GM19463 (cell line): ENCODE measurements around the gene GPR39.

ENCODE experiments used
- ATAC-seq: cut with Tn5 transposase; IDR thresholded peaks from one replicate; pipeline ENCODE4 v1.9.1; 2021; ENCODE audit warnings: mild to moderate bottlenecking, moderate library complexity; ENCODE audit not compliant: unreplicated experiment

Gene GPR39

GRCh38 chr2:132597831-132598230, 181.2 kb downstream of the GPR39 start:
- ATAC-seq = no peak

DNA sequence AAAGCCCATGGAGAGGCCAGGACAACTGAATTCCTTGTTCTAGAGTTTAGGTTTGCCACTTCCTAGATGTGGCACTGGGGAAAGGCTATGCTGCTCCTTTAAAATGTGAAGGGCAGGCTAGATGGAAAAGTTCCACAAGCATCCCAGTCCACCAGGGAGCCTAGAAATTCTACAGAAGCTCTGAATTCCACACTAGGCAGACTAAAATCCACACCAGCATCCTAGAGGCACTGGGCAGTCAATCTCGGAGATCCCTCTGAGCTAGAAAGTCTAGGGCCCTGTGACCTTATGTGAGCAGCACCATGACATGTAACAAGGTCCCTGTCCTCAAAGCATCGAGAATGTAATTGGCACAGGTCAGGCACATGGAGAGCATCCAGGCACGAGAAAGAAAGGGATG, 181.9 kb downstream of the GPR39 start:
- ATAC-seq = no peak

GRCh38 chr2:132599556-132599955, 183.0 kb downstream of the GPR39 start:
- ATAC-seq = no peak

DNA sequence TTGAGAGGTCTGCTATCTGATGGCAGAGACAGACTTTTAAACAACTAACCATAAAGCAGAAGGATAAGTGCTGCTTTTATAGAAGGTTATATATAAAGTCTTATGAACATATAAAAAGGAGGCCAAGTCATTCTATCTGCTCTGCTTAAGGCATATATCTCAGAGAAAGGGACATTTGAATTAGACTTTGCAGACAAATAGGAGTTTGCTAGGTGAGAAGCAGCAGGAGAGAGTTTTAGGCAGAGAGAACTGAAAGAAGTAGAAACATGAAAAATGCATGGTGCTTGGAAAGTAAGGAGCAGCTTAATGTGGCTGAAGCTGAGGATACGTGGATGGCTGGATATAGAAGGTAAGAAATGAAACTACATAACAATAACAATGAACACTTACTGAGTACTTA, 188.0 kb downstream of the GPR39 start:
- no peak for ATAC-seq

GRCh38 chr2:132605236-132606180, 188.9 kb downstream of the GPR39 start:
- ATAC-seq = no peak

DNA sequence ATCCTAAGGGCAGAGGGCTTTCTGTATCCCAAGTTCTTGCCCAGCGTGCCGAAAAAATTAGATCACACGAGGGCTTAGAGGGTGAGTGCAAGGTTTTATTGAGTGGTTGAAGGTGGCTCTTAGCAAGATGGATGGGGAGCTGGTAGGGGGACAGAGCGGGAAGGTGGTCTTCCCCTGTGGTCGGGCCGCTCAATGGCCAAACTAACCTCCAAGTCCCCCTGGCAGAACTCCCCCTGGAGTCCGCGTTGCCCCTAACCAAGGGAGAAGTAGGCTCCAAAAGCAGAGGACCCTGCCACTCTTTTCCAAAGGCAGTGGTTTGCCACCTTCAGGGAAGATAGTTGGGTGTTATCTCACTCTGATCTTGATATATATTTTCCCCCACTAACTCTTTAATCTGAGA, 190.0 kb downstream of the GPR39 start:
- no peak for ATAC-seq

DNA sequence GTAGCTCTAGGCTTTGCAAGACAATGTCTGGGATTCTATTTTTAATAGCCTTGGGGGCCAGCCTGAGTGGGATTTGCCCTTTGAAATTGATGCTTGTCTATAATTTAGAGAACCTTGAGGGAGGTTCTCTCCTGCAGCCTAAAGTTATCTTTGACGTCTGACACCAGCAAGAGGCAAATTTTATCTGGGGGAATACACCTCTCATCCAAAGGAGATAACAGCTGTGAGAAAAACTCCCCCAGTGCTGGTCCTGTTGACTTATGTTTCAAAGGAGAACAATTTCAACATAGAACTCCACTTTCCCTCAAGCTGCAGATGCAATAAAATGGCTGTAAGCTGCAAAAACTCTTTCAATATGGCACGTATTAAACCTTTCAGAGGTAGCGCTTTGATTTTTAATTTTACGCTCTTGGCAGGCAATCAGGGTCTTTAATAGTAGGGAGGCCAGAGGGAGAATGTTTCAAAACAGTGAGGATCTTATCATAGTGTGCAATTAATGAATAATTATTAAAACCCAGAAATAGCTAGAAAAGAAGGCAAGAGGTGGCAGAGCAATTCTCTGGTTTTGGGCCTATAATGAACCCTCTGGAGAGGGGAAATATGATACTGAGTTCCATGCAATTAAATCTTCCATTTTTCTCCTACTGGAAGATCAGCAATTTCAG, 191.0 kb downstream of the GPR39 start:
- ATAC-seq = no peak

- ATAC-seq = no peak
Measured at GRCh38 chr2:132608311-132608710, 191.7 kb downstream of the GPR39 start.

DNA sequence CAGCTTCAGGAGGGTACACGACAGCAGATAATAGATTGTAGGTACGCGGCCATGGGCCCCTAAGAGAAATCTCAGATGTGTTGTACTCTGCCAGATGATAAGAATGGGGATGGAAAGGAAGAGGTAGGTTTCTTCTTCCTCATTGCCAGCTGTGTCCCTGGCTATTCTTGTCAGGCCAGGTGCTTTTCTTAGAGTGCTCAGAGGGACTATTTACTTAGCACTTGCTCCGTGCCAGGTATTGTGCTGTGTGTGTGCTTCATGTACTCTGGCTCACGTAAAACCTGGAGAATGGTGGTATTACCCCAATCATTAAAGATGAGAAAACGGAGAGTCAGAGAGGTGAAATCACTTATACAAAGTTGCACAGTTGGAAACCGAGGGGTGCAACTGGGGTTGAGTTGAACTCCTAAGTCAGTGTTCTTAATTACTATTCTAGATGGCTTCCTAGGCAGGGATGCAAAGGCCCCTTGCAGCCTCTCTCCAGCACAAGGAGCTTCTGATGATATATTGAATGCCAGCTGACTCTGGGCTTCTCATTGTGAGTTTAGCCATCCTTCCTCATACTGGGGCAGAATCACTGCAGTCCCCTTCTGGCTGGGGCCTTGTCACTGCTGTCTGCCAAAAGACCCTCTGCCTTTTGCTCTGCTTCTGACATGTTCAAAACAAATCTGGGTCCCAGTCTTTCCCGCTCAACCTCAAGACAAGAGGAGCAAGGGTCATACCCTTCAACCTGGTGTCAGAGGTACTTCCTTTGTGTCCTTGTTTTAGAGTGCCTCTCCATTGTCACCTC, 192.7 kb downstream of the GPR39 start:
- no peak for ATAC-seq

GRCh38 chr2:132611719-132612118, 195.1 kb downstream of the GPR39 start:
- ATAC-seq = no peak

DNA sequence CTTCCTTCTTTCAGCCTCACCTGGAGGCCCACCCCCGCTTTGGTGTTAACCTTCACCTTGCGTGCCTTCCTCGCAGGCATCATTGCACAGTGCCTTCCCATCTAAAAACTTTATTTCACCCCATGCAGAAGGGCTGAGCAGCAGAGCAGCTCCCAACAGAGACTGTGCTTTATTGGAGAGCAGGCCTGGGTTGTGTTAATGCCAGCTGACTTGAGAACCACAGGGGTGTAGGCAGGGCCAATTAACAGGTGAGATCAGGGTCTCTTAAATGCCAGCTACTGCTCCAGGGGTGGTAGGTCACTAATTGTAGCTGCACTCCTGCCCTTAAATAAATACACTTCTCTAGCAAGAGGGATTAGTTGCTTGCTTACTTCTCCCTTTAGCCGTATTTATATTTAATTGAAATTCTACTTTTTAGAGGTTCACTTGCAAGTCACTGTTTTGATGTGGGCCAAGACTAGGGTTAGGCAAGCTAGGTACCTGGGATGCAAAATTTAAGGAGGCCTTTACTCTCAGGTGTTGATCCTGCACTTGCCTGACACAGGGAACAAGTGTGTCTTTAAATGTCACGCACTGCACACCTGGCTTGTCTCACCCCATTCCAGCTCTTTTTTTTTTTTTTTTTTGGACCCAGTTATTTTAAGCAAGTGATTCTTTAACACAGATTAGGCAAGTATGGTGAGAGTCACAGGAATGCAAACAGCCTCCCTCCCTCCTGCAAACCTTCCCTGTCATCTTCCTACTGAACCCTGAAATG, 198.9 kb downstream of the GPR39 start:
- no peak for ATAC-seq

DNA sequence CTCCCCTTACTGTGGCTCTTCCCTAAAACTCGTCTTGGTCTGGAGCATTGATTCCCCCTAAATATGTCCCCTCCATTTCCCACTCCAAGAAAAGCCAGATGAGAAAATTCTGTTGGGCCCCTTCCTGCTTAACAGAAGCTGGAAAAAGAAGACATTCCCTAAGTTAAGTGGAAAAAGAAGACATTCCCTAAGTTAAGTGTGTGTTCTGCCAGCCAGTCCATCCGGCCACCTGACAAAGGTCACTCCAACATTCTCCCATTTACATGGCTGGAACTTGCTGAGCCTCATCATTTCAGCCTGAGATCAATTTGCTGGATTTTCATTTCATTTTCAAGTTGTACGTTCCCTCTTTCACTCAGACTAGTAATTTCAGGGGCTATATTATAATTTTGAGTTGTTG, 201.4 kb downstream of the GPR39 start:
- no peak for ATAC-seq

- no peak for ATAC-seq
Measured at GRCh38 chr2:132618734-132619133, 202.1 kb downstream of the GPR39 start.

- ATAC-seq = no peak
Measured at GRCh38 chr2:132620115-132620514, 203.5 kb downstream of the GPR39 start.

GRCh38 chr2:132621131-132621875, 204.7 kb downstream of the GPR39 start:
- ATAC-seq = no peak

GRCh38 chr2:132623096-132623839, 206.7 kb downstream of the GPR39 start:
- ATAC-seq = no peak

GRCh38 chr2:132627536-132627935, 210.9 kb downstream of the GPR39 start:
- ATAC-seq = no peak

DNA sequence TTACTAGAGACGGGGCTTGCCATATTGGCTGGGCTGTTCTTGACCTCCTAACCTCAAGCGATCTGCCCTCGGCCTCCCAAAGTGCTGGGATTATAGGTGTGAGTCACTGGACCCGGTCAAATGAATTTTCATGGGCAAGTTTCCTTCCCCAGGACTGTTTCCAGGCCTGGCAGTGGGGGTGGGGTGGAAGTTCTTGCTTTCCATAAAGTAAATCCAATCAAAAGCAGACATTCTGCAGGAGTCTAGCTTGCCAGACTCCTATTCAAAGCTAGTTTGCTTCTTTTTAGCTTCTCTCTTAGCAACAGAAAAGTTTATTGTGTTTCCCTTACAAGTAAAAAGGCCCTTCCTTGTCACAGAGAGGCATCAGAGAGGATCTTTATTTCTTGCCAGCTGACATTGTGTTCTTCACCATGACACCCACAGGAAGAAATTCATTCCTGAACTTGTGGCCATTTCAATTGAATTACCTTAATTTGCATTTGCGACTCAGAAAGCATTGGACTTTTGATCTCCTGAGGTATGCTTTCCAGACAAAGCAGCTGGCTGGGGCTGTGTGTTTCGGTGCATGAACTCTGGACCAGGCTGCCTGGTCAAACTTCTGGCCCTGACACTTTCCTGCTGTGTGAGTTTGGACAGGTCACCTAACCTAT, 215.5 kb downstream of the GPR39 start:
- no peak for ATAC-seq

- ATAC-seq = no peak
Measured at GRCh38 chr2:132633635-132634034, 217.0 kb downstream of the GPR39 start.
